Gastrocnemius medialis (tissue), 4 donors: ENCODE measurements around the gene DTNB. TPM values are rescaled to one million over a fixed set of nuclear protein-coding genes. Genes with fewer than 3 reads are reported as not detected.

Experiments
- ATAC-seq, 2 donors: fragments of 150-250 bp; one replicate each; pipeline ENCODE4 v1.9.1; 2016
- DNase-seq, 2 donors: peaks; one replicate each; pipeline ENCODE4 v3.0.0-alpha.2; 2019
- H3K27ac ChIP-seq, 4 donors: fragments of 200-600 bp; sonication (generic); 1 replicate in 1 of 4; 2 replicates in 3 of 4; pipeline ENCODE4 v1.5.1; 2016 to 2018; ENCODE audit warnings: mild to moderate bottlenecking in 2 of 4, moderate library complexity in 1 of 4
- H3K27me3 ChIP-seq, 3 donors: fragments of 200-600 bp; sonication (generic) in 2 of 3; 1 replicate in 1 of 3; 2 replicates in 2 of 3; pipeline versions ENCODE4 v1.5.1 to v1.6.0; 2016 to 2019; ENCODE audit warnings: mild to moderate bottlenecking in 1 of 3, moderate library complexity in 1 of 3
- H3K36me3 ChIP-seq, 2 donors: fragments of 200-600 bp; sonication (generic) in 1 of 2; one replicate each; pipeline ENCODE4 v1.5.1; 2017 to 2018
- H3K4me1 ChIP-seq, 2 donors: fragments of 200-600 bp; sonication (generic) in 1 of 2; one replicate each; pipeline ENCODE4 v1.5.1; 2016 to 2017; ENCODE audit warnings: mild to moderate bottlenecking in 2 of 2
- H3K4me3 ChIP-seq, 4 donors: fragments of 200-600 bp; sonication (generic) in 3 of 4; 1 replicate in 1 of 4; 2 replicates in 3 of 4; pipeline ENCODE4 v1.5.1; 2016 to 2019; ENCODE audit warnings: mild to moderate bottlenecking in 2 of 4
- H3K9me3 ChIP-seq, 3 donors: fragments of 200-600 bp; sonication (generic) in 2 of 3; 1 replicate in 1 of 3; 2 replicates in 2 of 3; pipeline ENCODE4 v1.5.1; 2016 to 2019
- POLR2A ChIP-seq, 2 donors: fragments of 450-650 bp; IDR thresholded peaks; one replicate each; pipeline ENCODE4 v1.6.1; 2017; ENCODE audit warnings: antibody characterized with exemption in 2 of 2, mild to moderate bottlenecking in 2 of 2, moderate library complexity in 2 of 2
- in situ Hi-C, 4 donors: fragments of 200-750 bp; cut with MboI; loops; one replicate each; pipeline versions ENCODE4 v1.15.0 to v1.8.0; 2017; ENCODE audit warnings: low sequenced_read_pairs in 4 of 4
- intact Hi-C: fragments of 100-400 bp; cut with DNase I; formaldehyde crosslinking; loops from one replicate; pipeline ENCODE4 v1.15.1; 2023; ENCODE audit warnings: low total_unique reads
- total RNA-seq, 4 donors: library from RNA; depleted of rRNA; stranded (reverse); fragments of >200 nt; gene quantifications; one replicate each; pipeline versions ENCODE4 v1.1.0 to v1.2.3, GENCODE V29; 2016
- TF ChIP-seq, protein P1 (sequence below), 5 experiments: fragments of 450-650 bp in 3 of 5; fragments of 200-600 bp in 2 of 5; sonication (generic) in 2 of 5; IDR thresholded peaks in 4 of 5; conservative IDR thresholded peaks in 1 of 5; 1 replicate in 4 of 5; 2 replicates in 1 of 5; pipeline ENCODE4 v1.5.1; 2016 to 2019; ENCODE audit warnings: antibody characterized with exemption in 5 of 5, mild to moderate bottlenecking in 3 of 5, moderate library complexity in 3 of 5

Gene DTNB
- total RNA-seq, 4 donors from 2014 or later, result 1.0 to 6.6 (median 4.1) TPM

DNA sequence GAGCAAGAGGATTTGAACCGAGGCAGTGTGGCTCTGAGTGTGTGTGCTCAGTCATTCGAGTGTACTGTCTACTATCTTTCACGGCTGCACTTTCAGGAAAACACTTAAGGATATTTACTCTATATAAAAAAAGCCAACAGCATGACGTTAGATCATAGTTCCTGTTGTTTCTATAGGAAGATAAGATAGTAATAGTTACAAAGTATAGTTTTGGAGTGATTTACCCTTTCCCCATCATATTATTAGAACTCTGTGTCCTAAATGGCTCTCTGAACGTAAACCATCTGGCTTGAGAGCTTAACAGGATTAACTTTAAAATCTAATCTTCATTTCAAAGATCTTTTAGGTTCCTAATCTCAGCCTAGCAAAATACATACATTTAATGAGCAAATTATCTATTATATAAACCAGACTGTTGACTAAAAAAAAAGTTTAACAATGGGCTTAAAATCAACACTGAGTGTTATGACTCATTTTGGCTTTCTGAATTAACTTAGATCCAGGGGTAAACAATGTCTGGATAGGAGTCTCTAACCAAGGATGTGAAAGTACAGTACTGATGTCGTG is 181.3 kb downstream of the DTNB start:
- ATAC-seq, result no peak

DNA sequence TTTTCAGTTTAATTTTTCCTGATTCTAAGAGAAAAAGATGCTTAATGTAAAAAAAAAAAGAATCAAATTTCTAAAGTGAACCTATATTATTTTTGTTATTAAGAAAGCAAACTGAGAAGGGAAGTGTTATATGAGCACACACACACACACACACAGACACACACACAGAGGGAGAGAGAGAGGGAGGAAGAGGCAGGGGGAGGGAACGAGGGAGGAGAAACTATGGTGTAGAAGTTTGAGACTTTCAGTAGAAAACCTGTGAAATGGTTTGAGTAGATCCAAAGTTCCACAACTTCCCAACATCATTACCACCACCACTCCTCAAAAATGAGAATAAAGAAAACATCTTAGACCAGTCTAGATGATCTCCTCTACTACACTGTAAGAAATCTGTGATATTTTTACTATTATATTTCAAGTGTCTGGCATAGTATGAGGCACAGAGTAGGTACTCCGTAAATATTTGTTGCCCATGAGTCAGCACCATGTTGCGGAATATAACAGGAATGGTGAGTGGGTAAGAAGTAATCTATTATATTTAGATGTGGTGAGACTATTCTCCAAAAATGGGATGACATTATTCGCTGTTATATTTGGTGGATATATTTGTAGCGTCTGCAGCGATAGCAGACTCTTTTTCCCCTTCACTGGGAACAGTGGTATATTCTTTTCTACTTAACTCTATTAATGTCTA is 182.2 kb downstream of the DTNB start:
- DNase-seq (no peak), ATAC-seq (peak; percentile 84 to 97)
- peaks cover 0 to 9% of the 10 kb centered on the region in 2 donors for H3K4me1 ChIP-seq
- H3K36me3 ChIP-seq, result no peaks in the 10 kb centered on the region
- H3K27me3 ChIP-seq, result no peaks in the 10 kb centered on the region
- H3K9me3 ChIP-seq, result no peaks in the 10 kb centered on the region
- H3K4me3 ChIP-seq, result no peak overlapping the region
- peak overlapping the region in 1 of 4 donors; percentile 40 for H3K27ac ChIP-seq
- no peak for TF ChIP-seq POLR2A (IDR thresholded peaks at IDR 0.05)
- TF ChIP-seq, protein P1, sequence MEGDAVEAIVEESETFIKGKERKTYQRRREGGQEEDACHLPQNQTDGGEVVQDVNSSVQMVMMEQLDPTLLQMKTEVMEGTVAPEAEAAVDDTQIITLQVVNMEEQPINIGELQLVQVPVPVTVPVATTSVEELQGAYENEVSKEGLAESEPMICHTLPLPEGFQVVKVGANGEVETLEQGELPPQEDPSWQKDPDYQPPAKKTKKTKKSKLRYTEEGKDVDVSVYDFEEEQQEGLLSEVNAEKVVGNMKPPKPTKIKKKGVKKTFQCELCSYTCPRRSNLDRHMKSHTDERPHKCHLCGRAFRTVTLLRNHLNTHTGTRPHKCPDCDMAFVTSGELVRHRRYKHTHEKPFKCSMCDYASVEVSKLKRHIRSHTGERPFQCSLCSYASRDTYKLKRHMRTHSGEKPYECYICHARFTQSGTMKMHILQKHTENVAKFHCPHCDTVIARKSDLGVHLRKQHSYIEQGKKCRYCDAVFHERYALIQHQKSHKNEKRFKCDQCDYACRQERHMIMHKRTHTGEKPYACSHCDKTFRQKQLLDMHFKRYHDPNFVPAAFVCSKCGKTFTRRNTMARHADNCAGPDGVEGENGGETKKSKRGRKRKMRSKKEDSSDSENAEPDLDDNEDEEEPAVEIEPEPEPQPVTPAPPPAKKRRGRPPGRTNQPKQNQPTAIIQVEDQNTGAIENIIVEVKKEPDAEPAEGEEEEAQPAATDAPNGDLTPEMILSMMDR (IDR thresholded peaks at IDR 0.05 in 4 of 5, conservative IDR thresholded peaks at IDR 0.05 in 1 of 5), result no peak
- in situ Hi-C loops, result no loop called here
- intact Hi-C loops, result no loop called here

More for the DNA sequence above, 181.3 kb downstream of the DTNB start:
- peak overlapping the region in 1 of 4 donors; percentile 40 for H3K27ac ChIP-seq
- DNase-seq, result no peak
- no peaks in the 10 kb centered on the region for H3K9me3 ChIP-seq
- no peaks in the 10 kb centered on the region for H3K27me3 ChIP-seq
- TF ChIP-seq, protein P1 (IDR thresholded peaks at IDR 0.05 in 4 of 5, conservative IDR thresholded peaks at IDR 0.05 in 1 of 5), result no peak
- no peak for TF ChIP-seq POLR2A (IDR thresholded peaks at IDR 0.05)
- H3K4me3 ChIP-seq, result no peak overlapping the region
- H3K4me1 ChIP-seq, result peaks cover 0 to 9% of the 10 kb centered on the region in 2 donors
- in situ Hi-C loops (no loop called here), intact Hi-C loops (no loop called here)
- H3K36me3 ChIP-seq, result no peaks in the 10 kb centered on the region

- no peak for DNase-seq
- Histone ChIP-seq H3K27me3 (no peaks in the 10 kb centered on the region), H3K27ac (no peak overlapping the region), H3K9me3 (no peaks in the 10 kb centered on the region), H3K4me3 (no peak overlapping the region), H3K36me3 (no peaks in the 10 kb centered on the region), H3K4me1 (peaks cover 0 to 9% of the 10 kb centered on the region in 2 donors)
- in situ Hi-C loops (no loop called here), intact Hi-C loops (no loop called here)
- no peak for ATAC-seq
- TF ChIP-seq POLR2A (IDR thresholded peaks at IDR 0.05), result no peak
- TF ChIP-seq, protein P1 (IDR thresholded peaks at IDR 0.05 in 4 of 5, conservative IDR thresholded peaks at IDR 0.05 in 1 of 5), result no peak
Observed at GRCh38 chr2:25490217-25490616, 183.2 kb downstream of the DTNB start.

- Histone ChIP-seq H3K4me1 (peaks cover 0 to 9% of the 10 kb centered on the region in 2 donors), H3K27me3 (no peaks in the 10 kb centered on the region), H3K36me3 (no peaks in the 10 kb centered on the region), H3K27ac (no peak overlapping the region), H3K4me3 (no peak overlapping the region), H3K9me3 (no peaks in the 10 kb centered on the region)
- intact Hi-C loops, result no loop called here
- no peak for ATAC-seq
- TF ChIP-seq, protein P1 (IDR thresholded peaks at IDR 0.05 in 4 of 5, conservative IDR thresholded peaks at IDR 0.05 in 1 of 5), result no peak
- no peak for TF ChIP-seq POLR2A (IDR thresholded peaks at IDR 0.05)
- in situ Hi-C loops, result no loop called here
- no peak for DNase-seq
Observed at GRCh38 chr2:25489631-25490030, 183.7 kb downstream of the DTNB start.
